BLaER1 (cell line): ENCODE data around the gene PCBP1.
A peak's percentile ranks its signal among the peaks of the same experiment; 100 is the strongest.

Experiments
- H3K27ac ChIP-seq: shearing (Covaris generic); formaldehyde crosslinking; 2 replicates; pipeline ENCODE4 v1.8.1; 2022
- H3K27me3 ChIP-seq: shearing (Covaris generic); formaldehyde crosslinking; 2 replicates; pipeline ENCODE4 v1.8.1; 2022
- H3K36me3 ChIP-seq: shearing (Covaris generic); formaldehyde crosslinking; 2 replicates; pipeline ENCODE4 v1.8.1; 2022
- H3K4me1 ChIP-seq: shearing (Covaris generic); formaldehyde crosslinking; 2 replicates; pipeline ENCODE4 v1.8.1; 2022
- H3K4me2 ChIP-seq: shearing (Covaris generic); formaldehyde crosslinking; 2 replicates; pipeline ENCODE4 v1.8.1; 2022
- H3K4me3 ChIP-seq: shearing (Covaris generic); formaldehyde crosslinking; 2 replicates; pipeline ENCODE4 v1.8.1; 2022
- H3K9ac ChIP-seq: shearing (Covaris generic); formaldehyde crosslinking; 2 replicates; pipeline ENCODE4 v1.8.1; 2022
- H3K9me3 ChIP-seq: shearing (Covaris generic); formaldehyde crosslinking; 2 replicates; pipeline ENCODE4 v1.8.1; 2022
- H4K20me1 ChIP-seq: shearing (Covaris generic); formaldehyde crosslinking; 2 replicates; pipeline ENCODE4 v1.8.1; 2022
- Cebpa-rat ChIP-seq: shearing (Covaris generic); IDR thresholded peaks from 2 replicates; pipeline ENCODE4 v1.8.1; 2022

PCBP1 gene

DNA sequence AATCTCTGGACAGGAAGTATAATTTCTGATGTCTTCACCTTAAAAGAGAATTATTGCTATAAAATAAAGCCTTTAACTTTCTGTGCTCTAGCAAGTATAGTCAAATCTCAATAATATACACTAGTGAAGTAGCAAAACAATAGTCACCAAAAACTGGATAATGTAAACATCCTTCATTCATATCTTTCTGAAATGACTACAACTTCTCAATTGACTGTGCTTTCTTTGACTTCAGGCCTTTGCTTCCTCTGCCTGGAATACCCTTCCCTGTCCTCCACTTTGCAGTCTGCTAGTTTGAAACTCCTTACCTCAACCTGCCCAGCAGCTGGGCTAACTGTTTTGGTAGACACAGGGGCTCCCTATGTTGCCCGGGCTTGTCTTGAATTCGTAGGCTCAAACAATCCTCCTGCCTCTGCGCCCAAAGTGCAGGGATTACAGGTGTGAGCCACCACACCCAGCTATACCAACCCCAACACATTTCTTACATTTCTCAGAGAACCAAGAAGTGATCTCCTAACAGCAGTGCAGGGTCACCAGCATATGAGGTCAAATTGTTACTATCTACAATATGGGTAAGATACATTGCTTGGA lies 6.6 kb upstream of the PCBP1 start:
- no peak for TF ChIP-seq Cebpa-rat
- Histone ChIP-seq H4K20me1 (no peaks in the 10 kb centered on the region), H3K9ac (no peak overlapping the region), H3K4me3 (no peak overlapping the region), H3K27me3 (no peaks in the 10 kb centered on the region), H3K4me1 (peaks cover 60% of the 10 kb centered on the region), H3K27ac (0 out of 2 replicates have a peak overlapping the region, but pooled peaks have one; percentile 36), H3K4me2 (no peak overlapping the region), H3K36me3 (peaks cover 81% of the 10 kb centered on the region), H3K9me3 (no peaks in the 10 kb centered on the region)

DNA sequence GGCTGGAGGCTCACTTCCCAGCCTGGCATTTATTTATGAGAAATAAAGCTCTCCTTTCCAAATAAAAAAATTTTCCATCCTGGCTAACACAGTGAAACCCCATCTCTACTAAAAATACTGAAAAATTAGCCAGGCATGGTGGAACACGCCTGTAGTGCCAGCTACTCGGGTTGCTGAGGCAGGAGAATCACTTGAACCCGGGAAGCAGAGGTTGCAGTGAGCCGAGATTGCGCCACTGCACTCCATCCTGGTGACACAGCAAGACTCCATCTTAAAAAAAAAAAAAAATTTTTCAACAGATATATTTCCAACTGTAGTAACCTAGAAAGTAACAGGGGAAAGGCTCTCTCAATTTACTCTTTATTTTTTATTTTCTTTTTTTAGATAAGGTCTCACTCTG lies 6.1 kb upstream of the PCBP1 start:
- H3K36me3 ChIP-seq, result peaks cover 76% of the 10 kb centered on the region
- no peaks in the 10 kb centered on the region for H3K27me3 ChIP-seq
- H3K27ac ChIP-seq, result no peak overlapping the region
- no peak for TF ChIP-seq Cebpa-rat
- H4K20me1 ChIP-seq, result no peaks in the 10 kb centered on the region
- no peak overlapping the region for H3K4me2 ChIP-seq
- no peaks in the 10 kb centered on the region for H3K9me3 ChIP-seq
- H3K4me1 ChIP-seq, result peaks cover 64% of the 10 kb centered on the region
- H3K4me3 ChIP-seq, result no peak overlapping the region
- no peak overlapping the region for H3K9ac ChIP-seq

GRCh38 chr2:70083344-70084156 lies 3.7 kb upstream of the PCBP1 start:
- Histone ChIP-seq H3K9ac (peak overlapping the region; percentile 100), H3K27ac (peak overlapping the region; percentile 100), H3K4me2 (peak overlapping the region; percentile 91), H3K36me3 (peaks cover 60% of the 10 kb centered on the region), H3K27me3 (no peaks in the 10 kb centered on the region), H3K4me1 (peaks cover 55% of the 10 kb centered on the region), H3K9me3 (no peaks in the 10 kb centered on the region), H4K20me1 (no peaks in the 10 kb centered on the region), H3K4me3 (peak overlapping the region; percentile 86)
- no peak for TF ChIP-seq Cebpa-rat

- Histone ChIP-seq H3K4me3 (peak overlapping the region; percentile 86), H3K36me3 (peaks cover 47% of the 10 kb centered on the region), H3K4me2 (peak overlapping the region; percentile 91), H3K9me3 (no peaks in the 10 kb centered on the region), H3K27me3 (no peaks in the 10 kb centered on the region), H3K27ac (peak overlapping the region; percentile 100), H3K9ac (peak overlapping the region; percentile 100), H3K4me1 (peaks cover 45% of the 10 kb centered on the region), H4K20me1 (no peaks in the 10 kb centered on the region)
- TF ChIP-seq Cebpa-rat, result no peak
Observed at GRCh38 chr2:70084973-70085710, 2.1 kb upstream of the PCBP1 start.

DNA sequence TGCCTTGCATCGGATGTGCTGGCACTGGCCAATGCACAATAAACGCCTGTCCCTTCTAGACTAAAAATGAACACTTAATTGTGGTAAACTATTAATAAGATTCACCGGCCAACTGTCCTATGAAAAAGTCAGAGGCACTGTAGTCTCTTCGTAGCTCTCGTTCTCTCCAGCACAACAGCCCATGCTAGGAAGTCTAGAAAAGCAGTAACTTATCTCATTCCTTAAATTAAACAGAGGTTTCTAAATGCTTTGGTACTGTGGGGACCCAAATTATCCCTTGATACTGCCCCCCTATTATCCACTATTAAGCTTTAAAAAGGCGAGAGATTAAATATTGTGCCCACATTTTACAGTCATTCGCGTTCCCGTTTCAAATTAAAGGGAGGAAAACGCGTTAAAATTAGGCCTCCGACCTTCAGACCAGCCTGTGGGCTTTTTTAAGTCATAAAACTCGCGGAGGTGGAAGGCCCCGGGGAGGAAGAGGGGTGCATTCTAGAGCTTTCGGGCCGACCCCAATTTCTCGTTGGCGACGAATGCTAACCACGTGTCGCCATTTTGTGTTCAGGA lies 1.5 kb upstream of the PCBP1 start:
- Histone ChIP-seq H3K4me1 (peaks cover 49% of the 10 kb centered on the region), H3K4me2 (peak overlapping the region; percentile 91), H3K9me3 (no peaks in the 10 kb centered on the region), H3K9ac (peak overlapping the region; percentile 100), H4K20me1 (no peaks in the 10 kb centered on the region), H3K27me3 (no peaks in the 10 kb centered on the region), H3K36me3 (peaks cover 40% of the 10 kb centered on the region), H3K4me3 (peak overlapping the region; percentile 86), H3K27ac (peak overlapping the region; percentile 100)
- TF ChIP-seq Cebpa-rat, result no peak

- Histone ChIP-seq H3K27ac (peak overlapping the region; percentile 100), H3K9me3 (no peaks in the 10 kb centered on the region), H3K27me3 (no peaks in the 10 kb centered on the region), H3K4me1 (peaks cover 55% of the 10 kb centered on the region), H3K4me2 (peak overlapping the region; percentile 91), H4K20me1 (no peaks in the 10 kb centered on the region), H3K36me3 (peaks cover 35% of the 10 kb centered on the region), H3K4me3 (peak overlapping the region; percentile 86), H3K9ac (peak overlapping the region; percentile 100)
- peak; percentile 75 for TF ChIP-seq Cebpa-rat
Observed at GRCh38 chr2:70086278-70086837, 919 bp upstream of the PCBP1 start.

DNA sequence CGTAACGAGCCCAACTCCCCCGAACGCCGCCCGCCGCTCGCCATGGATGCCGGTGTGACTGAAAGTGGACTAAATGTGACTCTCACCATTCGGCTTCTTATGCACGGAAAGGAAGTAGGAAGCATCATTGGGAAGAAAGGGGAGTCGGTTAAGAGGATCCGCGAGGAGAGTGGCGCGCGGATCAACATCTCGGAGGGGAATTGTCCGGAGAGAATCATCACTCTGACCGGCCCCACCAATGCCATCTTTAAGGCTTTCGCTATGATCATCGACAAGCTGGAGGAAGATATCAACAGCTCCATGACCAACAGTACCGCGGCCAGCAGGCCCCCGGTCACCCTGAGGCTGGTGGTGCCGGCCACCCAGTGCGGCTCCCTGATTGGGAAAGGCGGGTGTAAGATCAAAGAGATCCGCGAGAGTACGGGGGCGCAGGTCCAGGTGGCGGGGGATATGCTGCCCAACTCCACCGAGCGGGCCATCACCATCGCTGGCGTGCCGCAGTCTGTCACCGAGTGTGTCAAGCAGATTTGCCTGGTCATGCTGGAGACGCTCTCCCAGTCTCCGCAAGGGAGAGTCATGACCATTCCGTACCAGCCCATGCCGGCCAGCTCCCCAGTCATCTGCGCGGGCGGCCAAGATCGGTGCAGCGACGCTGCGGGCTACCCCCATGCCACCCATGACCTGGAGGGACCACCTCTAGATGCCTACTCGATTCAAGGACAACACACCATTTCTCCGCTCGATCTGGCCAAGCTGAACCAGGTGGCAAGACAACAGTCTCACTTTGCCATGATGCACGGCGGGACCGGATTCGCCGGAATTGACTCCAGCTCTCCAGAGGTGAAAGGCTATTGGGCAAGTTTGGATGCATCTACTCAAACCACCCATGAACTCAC lies 673 bp downstream of the PCBP1 start:
- Histone ChIP-seq H3K27ac (peak overlapping the region; percentile 100), H3K36me3 (peaks cover 23% of the 10 kb centered on the region), H4K20me1 (no peaks in the 10 kb centered on the region), H3K9ac (peak overlapping the region; percentile 100), H3K27me3 (no peaks in the 10 kb centered on the region), H3K4me1 (peaks cover 60% of the 10 kb centered on the region), H3K4me3 (peak overlapping the region; percentile 86), H3K4me2 (peak overlapping the region; percentile 91), H3K9me3 (no peaks in the 10 kb centered on the region)
- TF ChIP-seq Cebpa-rat, result no peak

DNA sequence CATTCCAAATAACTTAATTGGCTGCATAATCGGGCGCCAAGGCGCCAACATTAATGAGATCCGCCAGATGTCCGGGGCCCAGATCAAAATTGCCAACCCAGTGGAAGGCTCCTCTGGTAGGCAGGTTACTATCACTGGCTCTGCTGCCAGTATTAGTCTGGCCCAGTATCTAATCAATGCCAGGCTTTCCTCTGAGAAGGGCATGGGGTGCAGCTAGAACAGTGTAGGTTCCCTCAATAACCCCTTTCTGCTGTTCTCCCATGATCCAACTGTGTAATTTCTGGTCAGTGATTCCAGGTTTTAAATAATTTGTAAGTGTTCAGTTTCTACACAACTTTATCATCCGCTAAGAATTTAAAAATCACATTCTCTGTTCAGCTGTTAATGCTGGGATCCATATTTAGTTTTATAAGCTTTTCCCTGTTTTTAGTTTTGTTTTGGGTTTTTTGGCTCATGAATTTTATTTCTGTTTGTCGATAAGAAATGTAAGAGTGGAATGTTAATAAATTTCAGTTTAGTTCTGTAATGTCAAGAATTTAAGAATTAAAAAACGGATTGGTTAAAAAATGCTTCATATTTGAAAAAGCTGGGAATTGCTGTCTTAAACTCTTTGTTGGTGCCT lies 1.4 kb downstream of the PCBP1 start:
- Histone ChIP-seq H3K9me3 (no peaks in the 10 kb centered on the region), H3K4me2 (peak overlapping the region; percentile 91), H3K9ac (peak overlapping the region; percentile 100), H4K20me1 (no peaks in the 10 kb centered on the region), H3K27me3 (no peaks in the 10 kb centered on the region), H3K36me3 (peaks cover 16% of the 10 kb centered on the region), H3K4me3 (peak overlapping the region; percentile 86), H3K4me1 (peaks cover 59% of the 10 kb centered on the region), H3K27ac (peak overlapping the region; percentile 100)
- TF ChIP-seq Cebpa-rat, result no peak
